ENCODE results near the gene ADPRH. TPM values are rescaled to one million over a fixed set of nuclear protein-coding genes. Genes with fewer than 3 reads are reported as not detected.
"Not testable (repeated sequence)": the region's sequence is repeated elsewhere in the genome, so short reads cannot be mapped to it uniquely, and the experiment has no call there.

ADPRH gene
- total RNA-seq, 1 donor from 2014 or later: 8.9 TPM

- not testable (repeated sequence) for DNase-seq (ENCODE audit: extremely low read depth, low read depth, low spot score)
Measured at GRCh38 chr3:119594929-119595328, 15.6 kb downstream of the ADPRH start.

- no peak for DNase-seq (ENCODE audit: extremely low read depth, low read depth, low spot score)
Measured at GRCh38 chr3:119595639-119596334, 16.5 kb downstream of the ADPRH start.

GRCh38 chr3:119596398-119596797 lies 17.1 kb downstream of the ADPRH start:
- DNase-seq (ENCODE audit: extremely low read depth, low read depth, low spot score): no peak

DNA sequence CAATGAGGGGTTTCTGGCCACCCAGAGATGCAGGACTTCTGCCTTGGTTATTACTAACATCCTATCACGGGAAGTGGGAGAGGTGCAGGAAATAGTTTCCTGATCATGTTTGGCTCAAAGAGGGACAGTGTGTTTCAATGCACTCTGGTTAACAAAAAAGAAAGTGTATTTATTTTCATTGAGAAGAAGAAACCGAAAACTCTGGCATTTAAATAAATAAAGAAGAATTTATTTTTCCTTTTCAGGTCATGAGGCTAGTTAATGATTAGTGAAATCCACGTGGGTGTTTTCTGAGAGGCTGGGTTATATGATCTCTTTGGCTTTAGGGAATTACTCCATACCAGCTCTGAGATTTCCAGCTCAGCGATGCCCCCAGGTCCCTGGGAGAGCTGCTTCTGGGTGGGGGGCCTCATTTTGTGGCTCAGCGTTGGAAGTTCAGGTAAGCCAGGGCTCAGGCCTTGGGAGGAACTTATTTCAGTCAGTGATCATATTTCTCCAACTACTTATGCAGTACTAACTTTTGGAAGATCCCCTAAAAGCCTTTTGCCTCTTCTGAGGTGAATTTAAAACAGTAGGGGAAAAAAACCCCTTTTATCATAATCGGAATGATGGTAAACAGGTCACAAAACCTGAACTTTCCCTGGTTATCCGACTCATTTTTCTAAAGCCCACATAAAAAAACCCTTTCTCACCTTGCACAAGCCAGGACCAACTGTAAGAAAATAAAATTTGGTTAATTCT lies 18.4 kb downstream of the ADPRH start, which contains the start of gene PLA1A:
Gene PLA1A, plus strand, starts transcription at position 338 of the 741 bp plus-strand sequence. Its CDS starts 29 bp downstream, at position 367.
- no peak for DNase-seq (ENCODE audit: extremely low read depth, low read depth, low spot score)

GRCh38 chr3:119598410-119599098 lies 19.3 kb downstream of the ADPRH start:
- no peak for DNase-seq (ENCODE audit: extremely low read depth, low read depth, low spot score)

- no peak for DNase-seq (ENCODE audit: extremely low read depth, low read depth, low spot score)
Measured at GRCh38 chr3:119599558-119600174, 20.4 kb downstream of the ADPRH start.

DNA sequence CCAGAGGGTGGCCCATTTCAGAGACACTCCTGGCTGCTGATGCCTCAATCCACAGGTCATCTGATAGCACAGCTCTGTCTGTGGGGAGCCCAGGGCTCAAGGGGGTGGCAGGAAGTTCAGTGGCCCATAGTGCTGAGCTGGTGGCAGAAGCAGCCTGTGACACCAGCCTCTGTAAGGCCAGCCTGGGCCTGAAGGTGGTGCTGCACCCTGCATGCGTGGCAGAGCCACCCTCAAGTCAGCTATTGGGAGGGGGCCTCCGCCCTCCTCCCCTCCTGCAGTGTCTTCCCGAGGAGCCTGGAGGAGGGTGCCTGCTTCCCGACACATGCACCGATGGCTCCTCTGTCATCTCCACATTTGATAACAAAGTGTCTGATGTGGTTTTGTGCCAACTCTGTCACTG lies 21.4 kb downstream of the ADPRH start:
- DNase-seq (ENCODE audit: extremely low read depth, low read depth, low spot score): no peak

- DNase-seq (ENCODE audit: extremely low read depth, low read depth, low spot score): no peak
Measured at GRCh38 chr3:119601154-119601553, 21.9 kb downstream of the ADPRH start.

DNA sequence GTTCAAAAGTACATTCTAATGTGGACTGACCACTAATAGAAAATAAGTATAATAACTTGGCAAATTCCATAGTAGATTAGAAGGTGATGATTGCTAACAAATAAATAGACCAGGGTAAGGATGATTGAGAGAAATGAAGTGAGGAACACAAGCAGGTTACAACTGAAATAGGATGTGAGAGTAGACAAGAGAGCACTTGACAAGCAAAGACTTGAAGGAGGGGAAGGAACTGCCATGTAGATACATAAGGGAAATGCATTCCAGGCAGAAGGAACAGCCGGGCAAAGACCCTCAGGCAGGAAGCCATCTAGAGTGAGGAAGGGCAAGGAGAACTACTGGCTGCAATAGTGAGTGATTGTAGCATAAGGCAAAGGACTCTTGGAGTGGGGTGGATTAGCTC lies 23.4 kb downstream of the ADPRH start:
- DNase-seq (ENCODE audit: extremely low read depth, low read depth, low spot score): no peak

GRCh38 chr3:119604878-119605277 lies 25.6 kb downstream of the ADPRH start:
- DNase-seq (ENCODE audit: extremely low read depth, low read depth, low spot score): no peak

GRCh38 chr3:119608405-119609000 lies 29.2 kb downstream of the ADPRH start:
- no peak for DNase-seq (ENCODE audit: extremely low read depth, low read depth, low spot score)

- DNase-seq (ENCODE audit: extremely low read depth, low read depth, low spot score): no peak
Measured at GRCh38 chr3:119609301-119609700, 30.0 kb downstream of the ADPRH start.

DNA sequence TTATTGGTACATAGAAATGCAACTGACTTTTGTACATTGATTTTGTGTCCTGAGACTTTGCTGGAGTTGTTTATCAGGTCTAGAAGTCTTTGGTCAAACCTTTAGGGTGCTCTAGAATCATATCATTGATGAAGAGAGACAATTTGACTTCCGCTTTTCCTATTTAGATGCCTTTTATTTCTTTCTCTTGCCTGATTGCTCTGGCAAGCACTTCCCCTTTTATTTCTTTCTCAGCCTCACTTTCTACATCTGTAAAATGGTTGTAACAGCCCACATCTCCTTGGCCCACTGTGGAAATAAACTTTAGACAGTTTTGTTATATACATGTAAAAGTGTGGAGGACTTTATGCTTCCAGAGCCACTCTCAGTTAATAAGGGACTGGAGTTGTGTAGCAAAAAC lies 32.4 kb downstream of the ADPRH start:
- DNase-seq (ENCODE audit: extremely low read depth, low read depth, low spot score): no peak

DNA sequence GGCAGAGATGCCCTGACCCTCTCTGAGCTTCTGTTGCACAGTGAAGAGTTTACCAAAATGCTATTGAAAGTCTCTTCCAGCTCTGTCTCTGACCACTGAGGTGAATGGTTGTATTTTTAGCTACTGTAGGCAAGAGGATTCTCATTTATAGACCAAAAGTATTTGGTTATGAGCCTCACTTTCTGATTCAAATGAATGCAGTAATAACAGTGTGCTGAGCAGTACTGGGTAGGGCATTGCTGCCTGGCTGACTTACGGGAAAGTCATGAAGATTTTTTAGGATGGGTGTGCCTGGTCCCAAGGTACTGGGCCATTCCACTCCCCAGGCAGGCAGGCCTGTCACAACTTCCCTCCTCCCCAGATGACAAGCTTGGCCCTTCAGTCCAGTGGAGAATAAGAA lies 33.9 kb downstream of the ADPRH start:
- DNase-seq (ENCODE audit: extremely low read depth, low read depth, low spot score): no peak

GRCh38 chr3:119613872-119614271 lies 34.6 kb downstream of the ADPRH start:
- no peak for DNase-seq (ENCODE audit: extremely low read depth, low read depth, low spot score)

DNA sequence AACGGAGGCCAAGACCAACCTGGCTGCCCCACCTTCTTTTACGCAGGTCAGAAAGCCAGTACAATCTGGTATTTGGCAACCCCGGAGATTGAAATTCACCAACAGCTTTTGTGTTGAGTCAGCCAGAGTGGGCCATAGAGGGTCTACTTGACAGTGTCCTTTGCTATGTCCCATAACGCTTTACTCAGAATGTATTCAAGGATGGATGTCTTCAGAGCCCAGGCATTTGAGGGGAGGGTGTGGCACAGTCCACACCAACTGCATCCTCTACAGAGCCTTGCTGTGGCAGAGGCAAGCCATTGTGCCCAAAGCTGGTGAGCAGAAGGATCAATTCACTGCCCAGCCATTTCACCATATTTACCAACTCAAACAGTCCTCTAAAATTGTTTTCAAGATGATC lies 36.8 kb downstream of the ADPRH start:
- DNase-seq (ENCODE audit: extremely low read depth, low read depth, low spot score): no peak

DNA sequence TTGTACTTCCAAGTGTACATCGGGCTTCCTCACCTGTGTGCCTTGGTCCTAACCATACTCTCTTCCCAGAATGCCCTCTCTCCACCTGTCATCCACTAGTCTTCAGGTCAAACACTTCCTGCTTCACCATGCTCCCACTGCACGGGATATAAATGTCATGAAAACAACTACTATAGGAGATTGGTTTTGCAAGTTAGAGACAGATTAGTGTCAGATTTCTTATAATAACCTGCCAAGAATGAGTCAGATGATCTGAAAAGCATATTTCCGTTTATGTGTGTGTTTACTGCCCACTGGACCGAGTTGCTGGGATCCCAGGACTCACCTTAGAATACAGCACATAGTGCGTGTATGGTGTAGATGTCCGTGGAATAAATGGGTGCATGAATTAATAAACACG lies 39.8 kb downstream of the ADPRH start:
- no peak for DNase-seq (ENCODE audit: extremely low read depth, low read depth, low spot score)

DNA sequence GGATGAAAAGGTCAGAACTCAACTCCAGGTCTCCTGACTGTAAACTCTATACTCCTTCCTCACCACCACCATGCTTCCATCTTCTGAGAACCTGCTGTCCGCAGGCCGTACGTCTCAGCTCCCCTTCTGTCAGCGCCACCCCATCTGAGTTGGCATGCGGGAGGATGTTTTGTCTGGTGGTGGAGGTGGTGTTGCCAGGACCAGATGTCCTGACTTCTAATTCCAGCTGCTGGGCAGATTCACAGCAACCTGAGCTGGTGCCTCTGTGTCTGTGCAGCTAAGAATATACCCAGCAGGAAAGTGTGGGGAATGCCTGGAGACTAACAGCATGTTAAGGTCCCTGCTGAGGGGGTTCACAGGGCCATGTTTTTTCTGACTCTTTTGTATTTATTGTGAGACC lies 41.6 kb downstream of the ADPRH start:
- no peak for DNase-seq (ENCODE audit: extremely low read depth, low read depth, low spot score)

GRCh38 chr3:119624002-119624720 lies 44.9 kb downstream of the ADPRH start:
- no peak for DNase-seq (ENCODE audit: extremely low read depth, low read depth, low spot score)

GRCh38 chr3:119625451-119626153 lies 46.3 kb downstream of the ADPRH start:
- no peak for DNase-seq (ENCODE audit: extremely low read depth, low read depth, low spot score)

All from glomerular endothelial cell (primary cell).